NCI-H146 (cell line): ENCODE results near the gene HTATSF1.

Experiments
- DNase-seq: peaks from one replicate; lab custom pipeline; 2025; lab: John Stamatoyannopoulos, UW

The HTATSF1 gene

GRCh38 chrX:136496764-136497555 lies 432 bp upstream of the HTATSF1 start:
- DNase-seq, result peak; percentile 87

GRCh38 chrX:136519069-136519468 lies 21.7 kb downstream of the HTATSF1 start:
- no peak for DNase-seq

GRCh38 chrX:136523770-136524169 lies 26.4 kb downstream of the HTATSF1 start:
- no peak for DNase-seq

GRCh38 chrX:136525738-136526606 lies 28.6 kb downstream of the HTATSF1 start:
- no peak for DNase-seq

GRCh38 chrX:136528645-136529315 lies 31.4 kb downstream of the HTATSF1 start:
- no peak for DNase-seq

- DNase-seq, result no peak
Observed at GRCh38 chrX:136529795-136530194, 32.4 kb downstream of the HTATSF1 start.

- DNase-seq, result no peak
Observed at GRCh38 chrX:136531951-136532350, 34.6 kb downstream of the HTATSF1 start, which contains the start of gene VGLL1. Gene VGLL1, plus strand, starts transcription at chrX:136532215. Its CDS starts 3,806 bp downstream, at chrX:136536021.

GRCh38 chrX:136534131-136534530 lies 36.7 kb downstream of the HTATSF1 start:
- DNase-seq, result no peak

- no peak for DNase-seq
Observed at GRCh38 chrX:136538811-136539210, 41.4 kb downstream of the HTATSF1 start.

- DNase-seq, result no peak
Observed at GRCh38 chrX:136540226-136540625, 42.8 kb downstream of the HTATSF1 start.

- DNase-seq, result peak; percentile 26
Observed at GRCh38 chrX:136541294-136541693, 43.9 kb downstream of the HTATSF1 start.

- DNase-seq, result no peak
Observed at GRCh38 chrX:136542281-136542680, 44.9 kb downstream of the HTATSF1 start.

- peak; percentile 7 for DNase-seq
Observed at GRCh38 chrX:136546371-136546781, 49.0 kb downstream of the HTATSF1 start.

GRCh38 chrX:136549226-136549625 lies 51.8 kb downstream of the HTATSF1 start:
- no peak for DNase-seq

GRCh38 chrX:136551410-136551809 lies 54.0 kb downstream of the HTATSF1 start:
- no peak for DNase-seq

GRCh38 chrX:136555694-136556093 lies 58.3 kb downstream of the HTATSF1 start:
- DNase-seq, result no peak
